Peyer's patch (tissue), 4 donors: ENCODE measurements around the gene CEP350.

Source experiments
- POLR2A ChIP-seq, 2 donors: fragments of 450-650 bp; IDR thresholded peaks; one replicate each; pipeline ENCODE4 v1.5.1; 2017; ENCODE audit warnings: antibody characterized with exemption in 2 of 2, mild to moderate bottlenecking in 2 of 2, moderate library complexity in 2 of 2
- TF ChIP-seq, protein P1 (sequence below), 6 experiments: fragments of 450-650 bp in 4 of 6; fragments of 200-600 bp in 2 of 6; sonication (generic) in 1 of 6; IDR thresholded peaks; one replicate each; pipeline ENCODE4 v1.5.1; 2017 to 2019; ENCODE audit warnings: antibody characterized with exemption in 6 of 6, mild to moderate bottlenecking in 3 of 6, moderate library complexity in 1 of 6

DNA sequence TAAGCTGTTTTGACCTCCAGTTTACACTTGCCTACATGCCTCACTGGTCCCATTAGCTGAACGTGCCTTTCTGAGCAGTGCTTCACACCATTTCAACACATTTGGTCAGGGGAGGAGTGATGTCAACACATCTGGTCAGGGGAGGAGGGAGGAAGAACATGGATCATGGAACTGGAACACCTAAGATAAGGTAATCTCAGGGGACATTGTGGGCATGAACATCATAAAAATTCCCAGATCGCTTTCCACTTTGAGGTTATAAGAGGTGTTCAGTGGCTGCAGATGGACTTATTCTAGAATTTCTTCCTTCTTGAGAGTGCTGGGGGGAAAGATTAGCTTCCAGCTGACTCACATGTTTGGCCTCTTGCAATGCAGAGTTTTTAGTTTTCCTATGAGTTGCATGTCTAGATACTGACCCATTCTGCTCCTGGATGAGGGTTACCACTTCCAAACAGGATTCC lies 202.1 kb downstream of the CEP350 start:
- TF ChIP-seq, protein P1, sequence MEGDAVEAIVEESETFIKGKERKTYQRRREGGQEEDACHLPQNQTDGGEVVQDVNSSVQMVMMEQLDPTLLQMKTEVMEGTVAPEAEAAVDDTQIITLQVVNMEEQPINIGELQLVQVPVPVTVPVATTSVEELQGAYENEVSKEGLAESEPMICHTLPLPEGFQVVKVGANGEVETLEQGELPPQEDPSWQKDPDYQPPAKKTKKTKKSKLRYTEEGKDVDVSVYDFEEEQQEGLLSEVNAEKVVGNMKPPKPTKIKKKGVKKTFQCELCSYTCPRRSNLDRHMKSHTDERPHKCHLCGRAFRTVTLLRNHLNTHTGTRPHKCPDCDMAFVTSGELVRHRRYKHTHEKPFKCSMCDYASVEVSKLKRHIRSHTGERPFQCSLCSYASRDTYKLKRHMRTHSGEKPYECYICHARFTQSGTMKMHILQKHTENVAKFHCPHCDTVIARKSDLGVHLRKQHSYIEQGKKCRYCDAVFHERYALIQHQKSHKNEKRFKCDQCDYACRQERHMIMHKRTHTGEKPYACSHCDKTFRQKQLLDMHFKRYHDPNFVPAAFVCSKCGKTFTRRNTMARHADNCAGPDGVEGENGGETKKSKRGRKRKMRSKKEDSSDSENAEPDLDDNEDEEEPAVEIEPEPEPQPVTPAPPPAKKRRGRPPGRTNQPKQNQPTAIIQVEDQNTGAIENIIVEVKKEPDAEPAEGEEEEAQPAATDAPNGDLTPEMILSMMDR (IDR thresholded peaks at IDR 0.05) = no peak
- TF ChIP-seq POLR2A (IDR thresholded peaks at IDR 0.05) = no peak
